GM18868 (cell line): ENCODE results near the gene TENM3.
"Not testable (repeated sequence)": the region's sequence is repeated elsewhere in the genome, so short reads cannot be mapped to it uniquely, and the experiment has no call there.

ENCODE experiments used
- ATAC-seq: cut with Tn5 transposase; IDR thresholded peaks from one replicate; pipeline ENCODE4 v1.9.1; 2021; ENCODE audit warnings: mild to moderate bottlenecking, moderate library complexity; ENCODE audit not compliant: unreplicated experiment

The TENM3 gene

DNA sequence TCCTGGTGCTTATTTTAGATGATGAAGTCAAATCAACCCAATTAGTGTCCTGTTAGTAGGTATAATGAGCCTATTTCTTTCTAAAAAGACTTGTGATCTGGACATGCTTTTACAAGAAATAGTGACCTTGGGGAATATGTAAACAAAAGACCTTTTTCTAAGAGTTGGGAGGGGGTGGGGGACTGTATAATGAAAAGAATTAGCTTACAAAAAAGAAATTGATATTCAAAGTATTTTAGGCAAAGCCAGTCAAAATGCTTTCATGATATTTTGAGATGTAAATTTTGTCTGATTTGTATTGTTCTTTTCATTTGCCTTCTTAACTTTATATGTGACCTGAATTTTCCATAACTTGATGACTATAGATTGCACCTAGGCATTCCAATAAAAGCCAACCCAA is 559.4 kb downstream of the TENM3 start:
- no peak for ATAC-seq

GRCh38 chr4:182803235-182803634 is 560.0 kb downstream of the TENM3 start:
- ATAC-seq: no peak

DNA sequence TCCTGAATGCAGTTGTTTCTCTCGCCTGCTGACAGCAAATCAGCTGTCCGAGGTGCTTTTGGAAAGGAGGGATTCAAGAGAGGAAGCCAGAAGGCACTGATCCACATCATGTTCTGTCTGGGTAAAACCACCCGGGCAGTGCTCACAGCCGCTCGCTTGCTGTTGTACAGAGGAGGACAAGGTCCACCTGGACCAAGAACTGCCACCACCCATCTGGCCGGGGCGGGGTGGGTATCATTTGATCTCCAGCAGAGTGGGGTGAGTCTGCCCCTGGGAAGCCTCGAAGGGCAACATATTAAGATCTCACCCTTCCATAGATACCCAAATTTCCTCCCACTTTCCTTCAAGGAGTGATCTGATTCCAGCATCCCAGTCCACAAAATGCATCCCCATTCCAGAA is 560.9 kb downstream of the TENM3 start:
- no peak for ATAC-seq

- no peak for ATAC-seq
Measured at GRCh38 chr4:182805321-182805720, 562.1 kb downstream of the TENM3 start.

- ATAC-seq: no peak
Measured at GRCh38 chr4:182805750-182806149, 562.5 kb downstream of the TENM3 start.

- peak; percentile 58 for ATAC-seq
Measured at GRCh38 chr4:182806259-182807252, 563.4 kb downstream of the TENM3 start.

GRCh38 chr4:182807346-182807745 is 564.1 kb downstream of the TENM3 start:
- no peak for ATAC-seq

DNA sequence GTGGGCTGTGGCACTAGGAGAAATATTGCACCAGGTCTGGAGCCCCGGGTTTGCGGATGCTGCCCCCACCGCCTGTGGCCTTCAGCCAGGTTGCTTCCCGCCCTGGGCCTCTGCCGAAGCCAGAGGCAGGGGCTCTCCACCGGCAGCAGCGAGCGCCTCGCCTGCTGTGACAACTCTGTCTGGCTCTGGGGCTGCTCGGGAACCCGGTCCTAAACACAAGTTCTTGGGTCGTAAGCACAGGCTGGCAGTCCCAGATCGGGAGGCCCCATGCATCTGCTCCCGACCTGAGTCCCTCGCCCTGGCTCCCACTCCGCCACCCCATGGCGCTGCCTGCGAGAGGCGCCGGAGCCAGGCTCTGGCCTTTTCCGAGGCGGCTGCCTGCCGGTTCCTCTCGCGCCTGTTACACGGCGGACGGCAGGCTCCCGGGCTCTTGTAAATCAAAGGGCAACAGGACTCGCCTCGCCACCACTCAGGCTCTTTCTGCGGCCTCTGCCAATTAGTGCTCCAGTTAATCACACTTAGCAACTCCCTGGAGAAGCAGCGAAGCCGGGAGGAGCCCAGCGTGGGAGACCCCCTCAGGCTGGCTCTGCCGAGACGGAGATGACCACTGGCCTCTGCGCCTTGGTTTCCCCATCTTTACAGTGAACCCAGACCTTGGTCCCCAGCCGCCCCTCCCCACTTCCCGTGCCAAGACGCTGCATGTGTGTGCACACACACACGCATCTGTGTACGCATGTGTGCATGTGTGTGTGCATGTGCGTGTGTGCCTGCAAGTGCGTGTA is 564.8 kb downstream of the TENM3 start:
- no peak for ATAC-seq

DNA sequence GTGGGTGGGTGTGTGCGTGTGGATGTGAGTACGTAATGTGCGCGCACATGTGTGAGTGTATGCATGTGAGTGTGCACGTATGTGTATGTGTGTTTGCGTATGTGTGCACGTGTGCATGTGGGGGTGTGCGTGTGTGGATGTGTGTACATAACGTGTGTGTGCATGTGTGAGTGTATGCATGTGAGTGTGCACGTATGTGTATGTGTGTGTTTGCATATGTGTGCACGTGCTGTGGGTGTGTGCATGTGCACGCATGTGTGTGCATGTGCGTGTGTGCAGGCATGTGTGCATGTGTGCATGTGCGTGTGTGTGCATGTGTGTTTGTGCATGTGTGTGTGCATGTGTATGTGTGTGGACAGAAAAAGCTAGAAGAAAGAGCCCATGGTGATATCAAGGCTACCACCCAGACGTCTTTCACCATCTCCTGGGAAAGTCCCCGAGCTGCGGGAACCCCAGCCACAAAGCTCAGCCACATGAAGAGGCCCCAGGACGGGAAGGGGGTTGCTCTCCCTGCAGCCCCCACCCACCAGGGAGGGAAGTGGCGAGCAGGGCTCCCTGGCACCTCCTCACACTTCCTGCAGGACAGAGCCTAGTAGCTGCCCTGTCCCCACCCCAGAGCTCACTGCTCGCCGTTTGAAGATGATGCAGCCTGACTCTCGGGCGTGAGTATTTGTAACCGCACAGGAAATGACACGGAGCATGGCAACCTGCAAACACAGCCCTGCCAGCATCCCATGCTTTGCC is 565.6 kb downstream of the TENM3 start:
- peak; percentile 84 for ATAC-seq

DNA sequence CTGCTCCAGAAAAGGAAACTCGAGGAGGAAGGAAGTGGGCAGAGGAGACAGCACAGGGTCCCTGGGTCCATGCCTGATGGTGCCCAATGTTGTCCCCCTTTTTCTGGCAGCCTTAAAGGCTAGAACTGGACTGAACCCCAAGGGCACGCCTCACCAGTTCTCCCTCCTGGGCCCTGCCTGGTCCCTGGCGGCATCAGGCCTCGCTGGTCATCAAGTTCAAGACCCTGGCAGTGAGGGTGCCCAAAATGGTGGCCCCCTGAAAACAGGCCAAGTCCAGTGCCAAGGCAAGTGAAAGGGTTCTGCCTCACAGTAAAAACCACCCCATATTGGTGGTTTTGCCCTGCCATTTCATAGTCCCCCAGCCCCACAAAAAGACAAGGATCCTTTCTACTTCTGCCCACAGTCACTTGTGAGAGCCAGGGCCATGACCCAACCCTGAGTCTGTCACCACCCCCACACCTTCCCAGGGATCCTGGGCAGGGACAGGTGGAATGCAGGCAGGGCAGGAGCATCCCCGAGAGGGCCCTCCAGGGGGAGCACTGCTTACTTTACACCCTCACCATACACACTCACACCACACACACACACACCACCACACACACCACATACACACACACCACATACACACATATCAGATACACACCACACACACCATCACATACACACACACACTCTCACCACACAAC is 566.4 kb downstream of the TENM3 start:
- ATAC-seq: peak; percentile 25

DNA sequence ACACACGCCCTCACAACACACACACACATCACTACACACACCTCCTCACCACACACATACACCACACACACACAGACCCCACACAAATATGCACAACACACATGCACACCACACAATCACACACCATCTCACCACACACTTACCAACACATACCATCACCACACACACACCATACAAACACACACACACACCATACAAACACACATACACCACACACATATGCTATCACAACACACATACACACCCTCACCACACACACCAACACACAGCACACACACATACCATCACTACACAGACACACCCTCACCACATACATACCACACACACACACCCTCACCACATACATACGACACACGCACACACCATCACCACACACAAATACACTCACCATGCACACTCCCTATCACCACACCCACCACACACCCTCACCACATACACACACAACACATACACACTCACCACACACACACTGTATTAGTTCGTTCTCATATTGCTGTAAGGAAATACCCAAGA is 567.0 kb downstream of the TENM3 start:
- no peak for ATAC-seq

GRCh38 chr4:182812916-182813315 is 569.7 kb downstream of the TENM3 start:
- ATAC-seq: no peak

DNA sequence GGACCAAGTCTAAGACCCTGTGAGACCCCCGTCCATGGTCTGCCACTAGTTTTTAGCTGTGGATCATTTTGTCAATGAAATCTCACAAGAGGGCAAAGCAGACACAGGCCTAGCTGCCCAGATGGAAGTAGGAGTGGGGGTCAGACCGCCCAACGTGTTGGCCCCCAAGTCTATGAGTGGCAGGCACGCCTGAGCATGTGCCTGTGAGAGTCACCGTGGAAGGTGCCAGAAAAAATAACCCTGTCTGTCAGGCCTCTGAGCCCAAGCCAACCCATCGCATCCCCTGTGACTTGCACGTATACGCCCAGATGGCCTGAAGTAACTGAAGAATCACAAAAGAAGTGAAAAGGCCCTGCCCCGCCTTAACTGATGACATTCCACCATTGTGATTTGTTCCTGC is 570.9 kb downstream of the TENM3 start:
- not testable (repeated sequence) for ATAC-seq

DNA sequence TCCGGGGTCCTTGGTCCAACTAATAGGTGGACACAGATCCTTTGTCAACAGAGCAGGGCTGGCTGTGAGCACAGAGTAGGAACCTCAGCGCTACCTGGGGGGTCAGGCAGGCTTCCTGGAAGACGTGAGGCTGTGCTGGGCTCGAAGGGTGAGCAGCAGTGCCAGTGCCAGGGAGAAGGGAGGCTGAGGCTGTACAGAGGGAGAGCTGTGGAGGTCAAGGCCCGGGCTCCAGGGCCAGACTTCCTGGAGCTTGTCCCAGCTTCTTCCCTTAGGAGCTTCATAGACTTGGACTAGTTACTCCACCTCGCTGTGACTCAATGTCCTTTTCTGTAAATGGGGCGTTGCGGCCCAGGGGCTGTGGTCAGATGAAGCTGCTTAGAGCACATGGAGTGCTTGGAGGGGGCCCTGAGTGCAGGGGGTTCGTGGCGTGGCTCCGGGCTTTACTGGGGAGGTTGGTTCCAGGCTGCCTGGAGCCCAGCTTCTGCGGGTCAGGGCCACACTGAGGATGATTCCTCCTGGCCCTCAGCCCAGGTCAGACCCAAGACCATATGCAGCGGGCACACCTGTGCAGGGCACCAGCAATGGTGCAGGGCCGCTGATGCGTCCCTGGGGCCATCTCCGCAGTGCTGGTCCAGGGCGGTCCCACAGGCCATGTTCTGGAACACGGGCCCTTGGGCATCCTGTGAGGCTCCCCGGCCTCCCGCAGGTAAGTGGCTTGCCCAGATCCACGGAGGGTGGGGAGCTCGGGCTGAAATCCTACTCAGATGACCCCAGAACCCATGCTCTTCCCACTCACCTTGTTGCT is 575.9 kb downstream of the TENM3 start:
- no peak for ATAC-seq

DNA sequence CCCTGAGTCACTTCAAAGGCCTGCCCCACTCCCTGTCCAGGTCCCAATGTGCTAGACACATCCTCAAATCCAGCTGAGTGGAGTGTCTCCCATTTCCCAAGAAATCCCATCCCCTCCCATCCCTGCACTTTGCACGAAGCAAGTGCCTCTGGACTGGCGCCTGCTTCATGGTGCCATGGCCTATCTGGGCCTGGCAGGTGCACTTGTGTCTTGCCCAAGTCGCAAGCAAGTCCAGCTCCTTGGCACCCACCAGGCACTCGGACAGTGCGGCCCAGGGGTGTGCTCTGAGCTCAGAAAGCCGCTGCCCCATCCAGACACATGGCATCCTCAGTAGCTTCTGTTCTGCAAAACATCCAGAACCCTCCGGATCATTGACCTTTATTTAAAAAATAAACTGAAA is 576.5 kb downstream of the TENM3 start:
- no peak for ATAC-seq

GRCh38 chr4:182822554-182822953 is 579.4 kb downstream of the TENM3 start:
- no peak for ATAC-seq

GRCh38 chr4:182823576-182823975 is 580.4 kb downstream of the TENM3 start:
- ATAC-seq: peak; percentile 45

DNA sequence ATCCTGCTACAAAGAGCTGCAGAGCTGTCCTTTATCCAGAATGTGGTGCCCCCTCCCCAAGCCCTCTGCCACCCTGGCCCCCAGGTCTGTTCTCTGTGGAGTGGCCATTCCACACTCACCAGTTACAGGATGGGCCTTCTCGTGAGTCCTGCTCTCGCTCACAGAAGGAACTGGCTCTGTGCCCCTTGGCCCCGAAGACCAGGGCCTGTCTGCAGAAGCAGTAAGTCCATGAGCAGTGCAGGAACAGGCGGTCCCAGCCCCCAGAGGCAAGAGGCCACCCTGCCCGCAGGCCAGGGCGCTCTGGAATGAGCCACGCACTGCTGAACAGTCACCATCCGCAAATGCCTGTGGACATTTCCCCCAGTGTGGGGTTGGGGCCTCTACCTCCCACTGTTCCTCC is 581.8 kb downstream of the TENM3 start:
- no peak for ATAC-seq

- no peak for ATAC-seq
Measured at GRCh38 chr4:182825786-182826185, 582.6 kb downstream of the TENM3 start.

- ATAC-seq: peak; percentile 74
Measured at GRCh38 chr4:182826391-182826790, 583.2 kb downstream of the TENM3 start.
